H1 (cell line): ENCODE data around the gene HS3ST1. TPM values are rescaled to one million over a fixed set of nuclear protein-coding genes. Genes with fewer than 3 reads are reported as not detected.

Experiments used
- CTCF ChIA-PET: fragments of 300-600 bp; sonication (Branson Sonifier 250); formaldehyde crosslinking; loops from one replicate; lab custom pipeline; 2021; ENCODE audit not compliant: partially characterized antibody; lab: Charles Lee
- POLR2A ChIA-PET: fragments of 300-600 bp; sonication (Branson Sonifier 250); formaldehyde crosslinking; loops from one replicate; lab custom pipeline; 2021; ENCODE audit warnings: inconsistent platforms; ENCODE audit not compliant: partially characterized antibody; lab: Charles Lee
- DNase-seq, 2 experiments: peaks; one replicate each; pipeline versions ENCODE4 v3.0.0 to v3.0.0-alpha.2; 2010 to 2022; ENCODE audit warnings: low spot score in 2 of 2, low read depth in 1 of 2, mixed read lengths in 1 of 2
- FAIRE-seq: peaks from 2 replicates; lab custom pipeline; 2011; peaks lifted over from hg19 to GRCh38; lab: Jason Lieb, UNC
- H2AFZ ChIP-seq: 2 replicates; pipeline ENCODE4 v1.8.1; 2012; ENCODE audit warnings: low read length, inconsistent platforms
- H2AK5ac ChIP-seq: 2 replicates; pipeline ENCODE4 v1.6.1; 2013; ENCODE audit warnings: low read depth, low read length
- H2BK120ac ChIP-seq: replicated peaks from 2 replicates; pipeline ENCODE3; 2013; ENCODE audit warnings: low read depth, low read length, inconsistent platforms
- H2BK12ac ChIP-seq: 2 replicates; pipeline ENCODE4 v1.6.1; 2013; ENCODE audit warnings: low read depth, low read length
- H2BK15ac ChIP-seq: 2 replicates; pipeline ENCODE4 v1.6.1; 2013; ENCODE audit warnings: low read length
- H2BK20ac ChIP-seq: 2 replicates; pipeline ENCODE4 v1.6.1; 2013; ENCODE audit warnings: low read length
- H2BK5ac ChIP-seq: 2 replicates; pipeline ENCODE4 v1.6.1; 2013; ENCODE audit warnings: low read depth, low read length
- H3K14ac ChIP-seq: 2 replicates; pipeline ENCODE4 v1.6.1; 2013; ENCODE audit warnings: inconsistent platforms; ENCODE audit not compliant: insufficient read length
- H3K18ac ChIP-seq: 2 replicates; pipeline ENCODE4 v1.6.1; 2013; ENCODE audit warnings: low read length; ENCODE audit errors: extremely low read depth
- H3K23ac ChIP-seq: 2 replicates; pipeline ENCODE4 v1.6.1; 2013; ENCODE audit warnings: inconsistent platforms; ENCODE audit not compliant: insufficient read length
- H3K23me2 ChIP-seq: 2 replicates; pipeline ENCODE4 v1.6.1; 2013; ENCODE audit warnings: low read depth, low read length
- H3K27ac ChIP-seq: 2 replicates; pipeline ENCODE4 v1.6.1; 2011; ENCODE audit warnings: low read depth, low read length, inconsistent platforms
- H3K27me3 ChIP-seq, 4 experiments: replicated peaks in 1 of 4; 1 replicate in 1 of 4; 2 replicates in 3 of 4; pipeline versions ENCODE4 v1.6.1 to v1.8.1; 2011 to 2013; ENCODE audit warnings: low read length in 3 of 4, mild to moderate bottlenecking in 3 of 4, inconsistent platforms in 2 of 4, mixed read lengths in 2 of 4, moderate library complexity in 1 of 4; ENCODE audit not compliant: control insufficient read depth in 3 of 4, insufficient read depth in 3 of 4; ENCODE audit errors: extremely low read depth in 1 of 4
- H3K36me3 ChIP-seq, 4 experiments: 2 replicates each; pipeline versions ENCODE4 v1.6.1 to v1.8.1; 2011 to 2013; ENCODE audit warnings: mild to moderate bottlenecking in 4 of 4, low read length in 3 of 4, moderate library complexity in 2 of 4, control low read depth in 1 of 4, inconsistent platforms in 1 of 4; ENCODE audit not compliant: insufficient read depth in 4 of 4, control insufficient read depth in 2 of 4
- H3K4ac ChIP-seq: replicated peaks from 2 replicates; pipeline ENCODE3; 2013; ENCODE audit warnings: low read length, low read depth, mixed read lengths, inconsistent platforms; ENCODE audit not compliant: insufficient read length
- H3K4me1 ChIP-seq, 4 experiments: replicated peaks in 1 of 4; 1 replicate in 1 of 4; 2 replicates in 3 of 4; pipeline versions ENCODE4 v1.6.1 to v1.8.1; 2011 to 2013; ENCODE audit warnings: low read length in 3 of 4, inconsistent platforms in 2 of 4, mixed read lengths in 1 of 4; ENCODE audit not compliant: insufficient read depth in 4 of 4, control insufficient read depth in 3 of 4
- H3K4me2 ChIP-seq, 2 experiments: 2 replicates each; pipeline versions ENCODE4 v1.6.1 to v1.8.1; 2011 to 2013; ENCODE audit warnings: low read depth in 2 of 2, low read length in 2 of 2, control low read depth in 1 of 2, inconsistent platforms in 1 of 2, mild to moderate bottlenecking in 1 of 2; ENCODE audit not compliant: insufficient read depth in 1 of 2
- H3K4me3 ChIP-seq, 4 experiments: fragments of 200-600, 300-600 bp in 1 of 4; sonication (generic), shearing (Covaris generic), sonication (Bioruptor Twin) in 1 of 4; 2 replicates each; pipeline versions ENCODE4 v1.5.1 to v1.8.1; 2011 to 2016; ENCODE audit warnings: low read length in 4 of 4, low read depth in 3 of 4, control low read depth in 2 of 4, inconsistent platforms in 2 of 4, mild to moderate bottlenecking in 2 of 4, mixed read lengths in 1 of 4, moderate library complexity in 1 of 4; ENCODE audit not compliant: insufficient read depth in 2 of 4; ENCODE audit errors: extremely low read depth in 1 of 4
- H3K56ac ChIP-seq: replicated peaks from 2 replicates; pipeline ENCODE3; 2013; ENCODE audit warnings: low read depth, mild to moderate bottlenecking, mixed read lengths, low read length, inconsistent platforms; ENCODE audit not compliant: insufficient read length
- H3K79me1 ChIP-seq: 2 replicates; pipeline ENCODE4 v1.6.1; 2013; ENCODE audit warnings: low read depth, low read length, control low read depth
- H3K79me2 ChIP-seq, 2 experiments: 2 replicates each; pipeline versions ENCODE4 v1.6.1 to v1.8.1; 2012 to 2013; ENCODE audit warnings: low read length in 2 of 2, mild to moderate bottlenecking in 2 of 2, inconsistent platforms in 1 of 2; ENCODE audit not compliant: insufficient read depth in 2 of 2, control insufficient read depth in 1 of 2
- H3K9ac ChIP-seq, 4 experiments: replicated peaks in 1 of 4; 1 replicate in 1 of 4; 2 replicates in 3 of 4; pipeline versions ENCODE4 v1.6.1 to v1.8.1; 2011 to 2013; ENCODE audit warnings: low read depth in 3 of 4, low read length in 3 of 4, control low read depth in 2 of 4, mild to moderate bottlenecking in 2 of 4, moderate library complexity in 2 of 4, inconsistent platforms in 1 of 4; ENCODE audit errors: extremely low read depth in 1 of 4
- H3K9me3 ChIP-seq, 2 experiments: 2 replicates each; pipeline versions ENCODE4 v1.6.1 to v1.8.1; 2012 to 2013; ENCODE audit warnings: mild to moderate bottlenecking in 2 of 2, moderate library complexity in 2 of 2, control low read depth in 1 of 2, inconsistent platforms in 1 of 2, low read depth in 1 of 2, low read length in 1 of 2, mixed read lengths in 1 of 2; ENCODE audit not compliant: insufficient read depth in 2 of 2
- H4K20me1 ChIP-seq, 2 experiments: replicated peaks in 1 of 2; 2 replicates each; pipeline versions ENCODE3 to v1.8.1; 2011 to 2013; ENCODE audit warnings: inconsistent platforms in 2 of 2, low read length in 2 of 2, mild to moderate bottlenecking in 1 of 2; ENCODE audit not compliant: insufficient read depth in 2 of 2, control insufficient read depth in 1 of 2
- H4K5ac ChIP-seq: 2 replicates; pipeline ENCODE4 v1.6.1; 2013; ENCODE audit warnings: low read length, low read depth, mixed read lengths, inconsistent platforms; ENCODE audit not compliant: insufficient read length
- H4K8ac ChIP-seq: 2 replicates; pipeline ENCODE4 v1.8.0; 2013; ENCODE audit warnings: mild to moderate bottlenecking, moderate library complexity, low read length, inconsistent platforms; ENCODE audit not compliant: insufficient read depth; ENCODE audit errors: extremely low read depth
- H4K91ac ChIP-seq: replicated peaks from 2 replicates; pipeline ENCODE3; 2013; ENCODE audit warnings: low read length, mixed read lengths, inconsistent platforms; ENCODE audit not compliant: insufficient read length
- BACH1 ChIP-seq: IDR thresholded peaks from 2 replicates; pipeline ENCODE4 v1.6.1; 2012; ENCODE audit warnings: low read length, improper control_type of control experiment
- CHD1 ChIP-seq: IDR thresholded peaks from 2 replicates; pipeline ENCODE4 v1.6.1; 2012; ENCODE audit warnings: low read depth, low read length, improper control_type of control experiment
- EP300 ChIP-seq, 2 experiments: IDR thresholded peaks; 1 replicate in 1 of 2; 2 replicates in 1 of 2; pipeline ENCODE4 v1.6.1; 2011 to 2012; ENCODE audit warnings: low read depth in 2 of 2, low read length in 2 of 2, mild to moderate bottlenecking in 2 of 2, borderline replicate concordance in 1 of 2, inconsistent platforms in 1 of 2, moderate library complexity in 1 of 2
- KDM1A ChIP-seq: fragments of 200-600, 300-600 bp; sonication (generic); IDR thresholded peaks from 2 replicates; pipeline ENCODE4 v1.7.1; 2016; ENCODE audit warnings: mild to moderate bottlenecking, low read length, borderline replicate concordance
- MAFK ChIP-seq: IDR thresholded peaks from 2 replicates; pipeline ENCODE4 v1.6.1; 2012; ENCODE audit warnings: low read depth, mild to moderate bottlenecking, improper control_type of control experiment, low read length
- RAD21 ChIP-seq, 2 experiments: IDR thresholded peaks in 1 of 2; conservative IDR thresholded peaks in 1 of 2; 2 replicates each; pipeline ENCODE4 v1.6.1; 2011; ENCODE audit warnings: low read depth in 2 of 2, low read length in 2 of 2, improper control_type of control experiment in 1 of 2, inconsistent platforms in 1 of 2, mild to moderate bottlenecking in 1 of 2, moderate library complexity in 1 of 2
- RBBP5 ChIP-seq: IDR thresholded peaks from 2 replicates; pipeline ENCODE4 v1.7.1; 2012; ENCODE audit warnings: low read depth, mild to moderate bottlenecking, inconsistent platforms, low read length, moderate library complexity, borderline replicate concordance
- RNF2 ChIP-seq: fragments of 200-900, 300-1000 bp; sonication (generic); IDR thresholded peaks from 2 replicates; pipeline ENCODE4 v1.7.1; 2016; ENCODE audit warnings: borderline replicate concordance, low read depth, mild to moderate bottlenecking, antibody characterized with exemption, low read length; ENCODE audit not compliant: poor library complexity, severe bottlenecking; ENCODE audit errors: missing control alignments
- RXRA ChIP-seq: IDR thresholded peaks from 2 replicates; pipeline ENCODE4 v1.6.1; 2011; ENCODE audit warnings: low read depth, mild to moderate bottlenecking, low read length, moderate library complexity; ENCODE audit not compliant: insufficient read depth
- SIX5 ChIP-seq: IDR thresholded peaks from 2 replicates; pipeline ENCODE4 v1.6.1; 2011; ENCODE audit warnings: mild to moderate bottlenecking, low read depth, low read length
- SUZ12 ChIP-seq: fragments of 200-600 bp; sonication (generic); IDR thresholded peaks from 2 replicates; pipeline ENCODE4 v1.6.1; 2012; ENCODE audit warnings: mild to moderate bottlenecking, inconsistent platforms, low read length, moderate library complexity, mixed read lengths
- TAF1 ChIP-seq: IDR thresholded peaks from 2 replicates; pipeline ENCODE4 v1.6.1; 2011; ENCODE audit warnings: mild to moderate bottlenecking, low read depth, low read length
- TBP ChIP-seq: IDR thresholded peaks from 2 replicates; pipeline ENCODE4 v1.6.1; 2011; ENCODE audit warnings: low read depth, low read length, improper control_type of control experiment
- TEAD4 ChIP-seq: IDR thresholded peaks from 2 replicates; pipeline ENCODE4 v1.6.1; 2012; ENCODE audit warnings: low read depth, low read length, inconsistent platforms, mixed read lengths
- WGBS, 2 experiments: shearing (Covaris generic) in 1 of 2; methylation state at CpG; one replicate each; pipeline versions ENCODE4 v1.1.6 to v1.1.7; 2013 to 2015; ENCODE audit warnings: low lambda C conversion rate in 2 of 2, mixed read lengths in 2 of 2, inconsistent platforms in 1 of 2, low coverage in 1 of 2, missing lambda C conversion rate in 1 of 2; ENCODE audit not compliant: insufficient replicate concordance in 2 of 2, insufficient coverage in 1 of 2, insufficient read length in 1 of 2; ENCODE audit errors: extremely low coverage in 1 of 2, missing lambda C conversion rate in 1 of 2; 5-methylcytosine and 5-hydroxymethylcytosine counted together
- polyA plus RNA-seq, 7 experiments: library from polyadenylated mRNA; depleted of rRNA in 3 of 7; stranded (reverse) in 5 of 7; unstranded in 2 of 7; fragments of >200 nt in 5 of 7; fragments of 200-250 nt in 2 of 7; gene quantifications; 1 replicate in 5 of 7; 2 replicates in 1 of 7; 4 replicates in 1 of 7; pipeline versions ENCODE4 v1.2.1 to v1.2.3, GENCODE V29; 2011 to 2013; ENCODE audit warnings: missing spikeins in 2 of 7, mixed read lengths in 2 of 7
- total RNA-seq: library from RNA; stranded (reverse); fragmentation: NEBNext Ultra II Directional; extraction: Animal tissue kit (Norgen Biotek cat#: 25700); gene quantifications from 2 replicates; pipeline ENCODE4 v1.2.1, GENCODE V29; 2021

HS3ST1 gene
- total and polyA plus RNA-seq, 2 of the 8 experiments (the other 6 are each of a cell fraction or from before 2014, with no cell fraction given), result 0.50 to 1.5 TPM

- H3K56ac ChIP-seq, result no peak overlapping the region
- no peak overlapping the region for H3K27ac ChIP-seq
- no peak overlapping the region for H2BK120ac ChIP-seq
- H4K8ac ChIP-seq, result no peak overlapping the region
- peaks cover 0 to 4% (median 0%) of the 10 kb centered on the region in 4 experiments; a peak in 1 of 7 replicates for H3K4me1 ChIP-seq
- H3K36me3 ChIP-seq, result peaks cover 0 to 5% (median 0%) of the 10 kb centered on the region in 4 experiments; a peak in 1 of 8 replicates
- no peak overlapping the region for H2BK12ac ChIP-seq
- H3K27me3 ChIP-seq, result no peaks in the 10 kb centered on the region
- no peak for DNase-seq
- no peak overlapping the region for H4K5ac ChIP-seq
- no peaks in the 10 kb centered on the region for H3K79me2 ChIP-seq
- no peak overlapping the region for H2AK5ac ChIP-seq
- WGBS, 2 experiments, result 96% methylated on average over 42 of the region's 42 CpGs; no CpG with 5 or more reads in 1 of the 2 experiments
- H3K23me2 ChIP-seq, result no peaks in the 10 kb centered on the region
- ChIA-PET CTCF (no interaction called here), POLR2A (no interaction called here)
- H2BK20ac ChIP-seq, result no peak overlapping the region
- H3K14ac ChIP-seq, result no peak overlapping the region
- H3K4me3 ChIP-seq, result no peak overlapping the region
- H3K23ac ChIP-seq, result no peak overlapping the region
- no peak overlapping the region for H3K4ac ChIP-seq
- FAIRE-seq, result no peak
- H3K4me2 ChIP-seq, result no peak overlapping the region
- H3K18ac ChIP-seq, result no peak overlapping the region
- H3K9me3 ChIP-seq, result peaks cover 0 to 3% of the 10 kb centered on the region in 2 experiments; a peak in 1 of 4 replicates
- no peaks in the 10 kb centered on the region for H4K20me1 ChIP-seq
- no peak overlapping the region for H3K9ac ChIP-seq
- H2BK5ac ChIP-seq, result no peak overlapping the region
- no peak overlapping the region for H2AFZ ChIP-seq
- H4K91ac ChIP-seq, result no peak overlapping the region
- no peak overlapping the region for H2BK15ac ChIP-seq
- no peaks in the 10 kb centered on the region for H3K79me1 ChIP-seq
- TF ChIP-seq TBP, result no peak
- no peak for TF ChIP-seq RXRA
- TF ChIP-seq TEAD4, result no peak
- no peak for TF ChIP-seq RNF2
- no peak for TF ChIP-seq CHD1
- TF ChIP-seq RBBP5, result no peak
- no peak for TF ChIP-seq SIX5
- TF ChIP-seq SUZ12, result no peak
- TF ChIP-seq EP300 (IDR thresholded peaks at IDR 0.05; ENCODE audit: borderline replicate concordance in 1 of 2, low read depth in 2 of 2, low read length in 2 of 2), result no peak
- TF ChIP-seq KDM1A, result no peak
- TF ChIP-seq MAFK, result no peak
- TF ChIP-seq RAD21 (IDR thresholded peaks at IDR 0.05 in 1 of 2, conservative IDR thresholded peaks at IDR 0.05 in 1 of 2; ENCODE audit: low read depth in 2 of 2, low read length in 2 of 2), result no peak
- TF ChIP-seq TAF1, result no peak
- no peak for TF ChIP-seq BACH1
Observed at GRCh38 chr4:11399461-11399971, 29.2 kb downstream of the HS3ST1 start.
